Occipital lobe (tissue), 2 donors: ENCODE measurements around the gene CCDC102A. TPM values are rescaled to one million over a fixed set of nuclear protein-coding genes. Genes with fewer than 3 reads are reported as not detected.

Source experiments
- DNase-seq: peaks from one replicate; lab custom pipeline; 2025; lab: John Stamatoyannopoulos, UW
- total RNA-seq: library from RNA; depleted of rRNA; stranded (reverse); fragments of >200 nt; gene quantifications from one replicate; pipeline ENCODE4 v1.2.3, GENCODE V29; 2014

The CCDC102A gene
- total RNA-seq, 1 donor from 2014 or later: 1.7 TPM

DNA sequence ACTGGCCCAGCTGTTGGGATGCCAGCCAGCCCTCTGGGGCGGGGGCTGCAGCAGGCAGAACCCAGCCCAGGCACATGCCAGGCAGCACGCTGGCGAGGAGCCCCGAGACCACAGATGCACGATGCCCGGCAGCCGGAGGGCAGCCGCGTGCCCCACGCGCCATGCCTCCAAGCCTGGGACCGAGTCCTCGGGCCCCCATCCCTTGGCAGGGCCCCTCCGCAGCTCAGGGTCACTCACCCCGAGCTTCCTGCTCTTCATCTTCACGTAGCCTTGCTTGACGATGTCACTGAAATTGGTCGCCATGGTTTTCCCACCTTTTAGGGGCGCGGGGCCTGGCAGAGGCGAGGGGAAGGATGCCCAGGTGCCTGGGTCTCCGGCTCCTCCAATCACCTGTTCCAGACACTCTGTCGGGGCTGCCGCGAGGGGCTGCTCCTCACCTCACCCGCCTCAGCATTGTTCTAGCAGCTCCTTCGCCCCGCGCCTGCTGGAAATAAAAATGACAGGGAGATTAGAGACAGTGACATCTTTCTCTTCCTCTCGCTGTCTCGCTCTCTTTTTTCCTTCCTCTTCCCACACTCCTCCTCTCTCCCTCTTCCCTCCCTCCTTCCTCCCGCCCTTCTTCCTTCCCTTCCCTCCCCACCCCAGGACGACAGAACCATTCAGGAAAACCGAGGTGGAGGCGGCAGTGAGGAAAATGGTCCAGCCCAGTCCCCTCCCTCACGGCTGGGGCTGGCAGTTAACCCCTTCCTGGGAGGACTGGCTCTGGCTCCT lies 57.0 kb downstream of the CCDC102A start:
- no peak for DNase-seq

DNA sequence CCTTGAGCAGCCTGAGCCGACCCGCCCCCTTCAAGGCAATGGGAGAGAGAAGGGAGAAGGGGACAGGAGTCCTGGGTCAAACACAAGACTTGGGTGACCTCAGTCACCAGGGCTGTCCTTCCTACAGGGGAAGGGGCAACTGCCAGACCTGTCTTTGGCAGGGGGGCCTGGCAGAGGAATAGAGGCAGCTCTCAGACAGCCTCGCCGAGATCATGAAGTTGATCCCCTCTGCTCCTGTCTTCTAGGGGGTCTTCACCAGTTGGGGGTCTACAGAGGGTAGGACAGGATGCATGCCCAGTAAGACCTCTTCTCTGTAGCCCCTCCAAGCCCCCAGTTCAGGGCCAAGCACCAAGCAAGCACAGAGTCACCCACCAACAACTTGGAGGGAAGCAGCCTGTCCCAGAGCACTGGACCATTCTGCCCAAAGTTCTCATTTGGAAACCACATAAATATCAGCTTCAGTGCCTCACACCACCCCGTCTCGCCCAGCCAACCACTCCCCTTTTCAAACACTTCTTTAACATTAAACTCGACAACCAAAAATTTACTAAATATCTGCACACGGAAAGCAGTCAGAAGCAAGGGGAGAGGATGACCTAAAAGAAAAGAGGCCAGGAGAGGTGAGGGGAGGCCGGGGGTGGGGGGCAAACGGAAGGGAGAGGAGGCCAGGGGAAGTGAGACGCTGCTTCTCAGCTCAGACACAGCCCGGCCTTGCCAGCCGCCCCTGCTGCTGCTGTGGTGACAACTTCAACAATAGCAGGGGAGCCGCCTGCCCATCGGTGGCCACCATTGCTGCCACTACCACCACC lies 57.8 kb downstream of the CCDC102A start:
- no peak for DNase-seq

DNA sequence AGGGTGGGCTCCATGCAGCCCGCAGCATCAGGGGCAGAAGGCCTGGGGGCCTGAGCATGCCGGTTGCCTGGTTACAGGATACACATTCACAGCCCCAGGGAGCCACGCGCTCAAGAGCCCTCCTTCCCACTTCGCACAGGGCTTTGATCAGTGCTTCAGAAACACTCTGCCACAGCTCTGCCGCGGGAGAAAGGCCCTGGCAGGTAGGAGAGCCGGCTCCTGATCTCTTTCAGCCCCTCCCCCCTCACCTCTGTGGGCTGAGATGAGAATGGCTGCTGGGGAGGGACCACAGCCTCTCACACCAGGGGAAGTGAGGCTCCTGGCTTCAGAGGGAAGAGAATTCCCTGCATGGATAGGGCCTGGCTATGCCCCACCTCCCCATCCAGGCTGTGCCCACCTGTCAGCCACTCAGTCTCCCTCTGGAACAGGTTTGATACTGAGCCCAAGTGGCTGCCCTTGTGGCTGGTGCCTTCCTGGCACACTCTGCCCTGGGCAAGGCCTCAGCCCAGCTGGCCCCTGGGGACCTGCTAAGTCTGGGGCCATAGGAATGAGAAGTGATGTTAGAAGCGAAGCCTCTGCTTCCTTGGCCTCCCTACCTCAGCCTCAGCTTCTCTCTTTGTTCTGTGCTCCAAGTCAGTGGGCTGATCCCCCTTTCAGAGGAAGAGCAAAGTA lies 58.7 kb downstream of the CCDC102A start:
- DNase-seq: no peak

DNA sequence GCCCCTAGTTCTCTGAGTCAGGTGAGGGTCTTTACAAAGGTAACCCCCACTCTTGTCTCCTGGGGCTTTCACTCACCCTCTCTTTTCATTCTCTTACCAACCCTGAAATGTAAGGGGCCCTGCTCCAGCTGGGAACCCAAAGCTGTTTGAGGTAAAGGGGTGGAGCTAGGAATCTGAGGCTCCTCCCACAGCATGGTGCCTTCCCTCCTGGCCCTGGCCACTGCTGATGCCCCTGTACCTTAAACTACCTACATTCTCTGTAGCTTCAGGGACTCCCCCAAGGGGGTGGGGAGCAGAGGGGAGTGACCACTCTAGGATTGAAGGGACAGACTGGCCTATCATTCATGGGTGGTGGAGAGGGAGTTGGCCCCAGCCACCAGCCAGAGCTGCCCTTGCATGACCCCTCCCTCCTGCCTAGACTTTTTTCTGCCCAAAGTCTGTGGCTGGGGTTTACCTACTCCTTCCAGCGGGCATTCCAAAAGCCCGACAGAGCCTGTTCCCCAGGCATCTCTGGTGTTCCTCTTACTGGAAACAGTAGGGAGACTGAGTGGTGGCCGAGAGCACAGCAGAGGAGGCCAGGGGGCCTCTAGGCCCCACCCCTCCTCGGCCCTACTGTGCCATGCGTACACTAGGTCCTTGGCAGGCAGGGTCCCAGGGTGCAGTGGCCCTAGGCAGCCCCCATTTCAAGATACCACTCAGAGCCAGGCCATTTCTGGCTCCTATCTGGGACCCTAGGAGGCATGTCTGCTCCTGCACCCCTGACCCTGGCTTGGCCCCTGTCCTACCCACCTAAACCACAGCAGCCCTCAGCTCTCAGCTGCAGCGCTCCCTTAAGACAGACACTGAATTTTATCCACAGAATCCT lies 59.6 kb downstream of the CCDC102A start:
- no peak for DNase-seq

DNA sequence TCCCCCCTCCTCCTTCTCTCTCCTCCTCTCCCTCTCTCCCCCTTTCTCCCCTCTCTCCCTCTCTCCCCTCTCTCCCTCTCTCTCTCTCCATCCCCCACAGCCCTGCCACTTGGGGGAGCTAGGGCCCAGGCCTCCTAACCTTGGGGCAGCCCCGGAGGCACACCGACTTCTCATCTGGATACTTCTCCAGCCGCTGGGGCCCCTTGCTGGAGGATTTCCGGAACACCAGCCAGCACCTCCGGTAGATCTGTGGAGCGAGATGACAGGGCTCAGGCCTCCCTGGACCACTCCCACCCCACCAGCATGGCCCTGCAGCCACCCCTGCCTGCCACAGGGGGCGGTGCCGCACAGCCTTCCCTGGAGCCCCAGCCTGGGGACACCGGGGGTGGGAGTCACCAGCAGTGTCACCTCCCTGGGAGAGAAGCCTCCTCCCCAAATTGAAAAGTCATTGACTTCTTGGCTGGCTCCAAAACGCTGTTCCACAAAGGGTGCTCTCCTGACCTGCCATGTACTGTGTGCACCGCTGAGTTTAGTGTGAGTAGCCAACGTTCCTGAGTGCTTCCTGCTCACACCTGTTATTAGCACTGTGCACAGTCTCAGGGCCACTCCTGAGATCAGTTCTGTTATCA lies 60.5 kb downstream of the CCDC102A start:
- no peak for DNase-seq

DNA sequence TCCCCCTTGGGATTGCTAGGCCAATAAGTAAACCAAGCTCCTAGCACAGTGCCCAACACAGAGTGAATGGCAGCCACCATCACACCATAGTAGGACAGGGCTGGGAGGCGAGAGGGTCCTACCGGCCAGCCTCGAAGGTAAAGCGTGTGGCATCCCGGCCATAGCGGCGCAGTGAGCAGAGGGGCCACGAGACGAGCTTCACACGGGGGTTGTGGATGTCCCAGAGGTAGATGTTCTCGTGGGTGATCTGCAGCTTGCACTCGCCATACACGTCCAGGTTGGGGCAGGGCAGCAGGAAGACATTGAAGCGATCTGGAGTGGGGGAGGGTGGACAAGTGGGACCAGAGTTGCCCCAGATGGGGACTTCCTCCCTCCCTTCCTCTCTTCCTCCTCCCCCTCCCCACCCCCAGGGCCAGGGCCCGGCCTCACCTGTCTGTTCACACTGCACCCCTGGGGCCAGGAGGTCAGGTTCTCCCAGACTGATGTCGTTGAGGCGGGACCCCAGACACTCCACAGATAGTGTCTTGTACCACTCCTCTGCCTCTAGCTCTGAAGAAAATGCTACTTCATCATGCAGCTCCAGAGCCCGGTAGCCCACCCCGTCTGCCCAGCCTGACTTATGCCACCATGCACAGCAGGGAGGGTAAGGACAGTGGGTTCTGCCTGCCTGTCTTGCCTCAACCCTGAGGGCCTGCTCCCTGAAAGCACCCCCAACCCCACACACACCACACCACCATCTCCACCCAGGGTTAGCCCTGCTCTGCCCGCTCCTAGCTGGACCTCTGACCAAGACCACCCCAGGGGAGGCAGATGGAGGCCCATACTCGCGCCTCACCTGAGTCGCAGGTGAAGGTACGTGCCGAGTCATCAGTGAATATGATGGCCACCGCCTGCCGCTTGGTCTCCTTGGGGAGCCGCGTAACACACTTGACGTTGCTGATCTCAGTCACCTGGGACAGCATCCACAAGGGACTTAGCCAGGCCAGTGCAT lies 61.4 kb downstream of the CCDC102A start:
- no peak for DNase-seq

DNA sequence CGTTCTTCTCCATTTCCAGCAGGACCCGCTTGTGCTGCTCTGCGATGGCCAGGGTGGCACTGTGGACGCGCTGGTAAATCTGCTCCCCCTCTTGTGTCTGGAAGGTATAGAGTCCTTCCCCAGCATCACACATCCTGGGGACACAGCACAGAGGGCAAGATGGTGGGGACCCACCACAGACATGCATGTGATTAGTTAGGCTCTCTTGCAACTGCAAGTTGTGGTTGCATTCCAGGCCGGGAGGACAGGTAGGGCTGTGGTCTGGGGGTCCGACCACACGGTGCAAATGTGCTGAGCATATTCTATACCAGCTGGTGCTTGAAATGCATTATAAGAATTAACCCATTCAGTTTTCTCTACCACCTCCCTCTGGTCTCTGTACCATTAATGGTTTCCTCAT lies 62.5 kb downstream of the CCDC102A start:
- no peak for DNase-seq

DNA sequence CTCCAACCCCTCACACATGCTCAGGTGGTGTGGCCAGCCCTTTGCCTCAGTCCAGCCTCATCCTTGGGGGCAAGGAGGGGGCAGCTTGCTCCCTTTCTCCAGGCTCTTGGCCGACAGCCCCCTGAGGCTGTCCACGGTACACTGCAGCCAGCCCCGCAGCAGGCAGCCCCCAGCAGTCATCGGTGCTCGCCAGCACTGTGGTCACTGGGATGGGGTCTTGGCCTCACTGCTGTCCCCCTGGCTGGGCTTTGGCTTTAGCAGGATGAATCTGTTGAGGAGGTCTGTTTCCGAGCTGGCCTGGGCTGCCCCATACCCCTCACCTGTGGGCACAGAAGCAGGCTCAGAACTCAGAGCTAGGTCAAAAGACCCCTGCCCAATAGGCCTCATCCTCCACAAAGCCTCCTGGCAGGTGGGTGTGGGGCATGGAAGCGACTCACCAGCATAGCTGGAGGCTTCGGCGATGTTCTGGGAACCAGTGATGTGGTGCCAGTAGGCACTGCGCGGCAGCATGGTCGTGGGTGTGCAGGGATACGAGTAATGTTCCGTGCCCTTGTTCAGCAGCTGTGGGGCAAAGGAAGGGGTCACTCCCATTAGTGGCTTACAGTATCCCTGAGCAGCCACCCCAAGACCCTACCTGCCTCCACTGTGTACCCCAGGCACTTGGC lies 63.1 kb downstream of the CCDC102A start:
- DNase-seq: no peak

DNA sequence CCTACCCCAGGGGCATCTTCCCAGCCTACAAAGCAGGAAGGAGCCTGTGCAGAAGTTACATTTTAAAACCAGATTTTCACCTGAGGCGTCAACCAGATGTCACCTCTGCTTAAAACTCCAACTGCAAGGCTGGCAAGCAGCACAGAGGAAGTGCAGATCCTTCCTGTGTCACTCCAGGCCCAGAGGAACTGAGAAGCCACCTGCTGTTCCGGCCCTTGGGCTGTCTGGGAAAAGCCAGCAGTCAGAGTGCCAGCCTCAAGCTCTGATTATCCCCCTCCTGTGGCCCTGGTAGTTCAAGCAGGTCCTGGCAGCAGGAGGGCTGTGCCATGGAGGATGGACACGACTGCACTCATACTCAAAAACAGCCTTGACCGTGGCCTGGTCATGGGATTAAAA lies 63.7 kb downstream of the CCDC102A start:
- no peak for DNase-seq

DNA sequence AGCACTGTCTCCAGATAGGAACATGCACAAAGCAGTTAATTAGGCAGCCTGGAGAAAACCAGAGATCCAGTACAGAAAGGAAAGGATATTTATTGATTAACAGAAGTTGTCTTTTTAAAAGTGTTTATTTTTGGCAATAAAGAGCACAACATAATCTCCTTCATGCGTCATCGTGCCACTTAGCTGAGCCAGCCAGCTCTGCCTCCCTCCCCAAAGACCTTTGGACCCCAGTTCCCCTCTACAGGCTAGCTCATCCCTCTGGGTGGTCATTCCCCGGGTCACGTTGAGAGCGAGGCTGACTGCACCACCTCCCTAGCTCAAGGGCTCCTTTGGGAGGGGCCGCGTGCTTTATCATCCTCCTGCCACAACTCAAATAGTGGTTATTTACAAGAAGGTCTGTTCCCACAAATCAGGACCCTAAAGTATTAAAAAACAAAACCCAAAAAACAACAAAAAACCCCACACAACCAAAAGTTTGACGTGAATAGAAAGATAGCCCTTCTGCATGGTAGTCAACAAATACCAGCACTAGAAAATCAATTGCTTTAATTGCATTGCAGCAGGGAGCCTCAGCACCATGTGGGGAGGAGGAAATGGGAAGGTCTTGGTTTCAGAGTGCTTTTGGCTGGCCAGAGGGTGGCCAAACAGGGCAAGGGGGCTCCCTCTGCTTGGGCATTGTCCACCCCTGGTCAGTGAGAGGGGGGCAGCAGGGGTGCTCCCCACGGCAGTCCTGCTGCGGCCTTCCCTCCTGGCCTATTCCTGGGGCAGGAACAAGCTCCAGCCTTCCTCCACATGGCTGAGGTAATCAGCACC lies 64.3 kb downstream of the CCDC102A start:
- no peak for DNase-seq

DNA sequence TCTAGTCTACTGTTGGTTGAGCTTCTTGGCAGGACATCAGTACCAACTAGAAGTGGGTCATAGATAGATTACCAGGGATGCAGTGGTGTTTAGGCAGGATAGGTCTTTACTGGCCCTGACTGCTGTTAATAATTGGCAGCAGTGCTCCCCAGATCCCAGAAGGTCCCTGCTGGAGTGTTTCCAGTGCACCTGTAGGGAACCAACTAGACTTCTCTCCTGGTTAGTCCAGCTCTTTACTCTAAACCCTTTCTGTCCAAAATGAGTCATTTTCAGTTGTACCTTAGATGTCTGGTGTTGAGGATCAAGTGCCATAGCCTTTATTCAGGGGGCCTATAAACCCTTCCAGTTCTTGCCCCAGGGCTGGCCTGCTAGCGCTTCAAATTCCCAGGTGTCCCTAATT lies 65.2 kb downstream of the CCDC102A start:
- DNase-seq: no peak

DNA sequence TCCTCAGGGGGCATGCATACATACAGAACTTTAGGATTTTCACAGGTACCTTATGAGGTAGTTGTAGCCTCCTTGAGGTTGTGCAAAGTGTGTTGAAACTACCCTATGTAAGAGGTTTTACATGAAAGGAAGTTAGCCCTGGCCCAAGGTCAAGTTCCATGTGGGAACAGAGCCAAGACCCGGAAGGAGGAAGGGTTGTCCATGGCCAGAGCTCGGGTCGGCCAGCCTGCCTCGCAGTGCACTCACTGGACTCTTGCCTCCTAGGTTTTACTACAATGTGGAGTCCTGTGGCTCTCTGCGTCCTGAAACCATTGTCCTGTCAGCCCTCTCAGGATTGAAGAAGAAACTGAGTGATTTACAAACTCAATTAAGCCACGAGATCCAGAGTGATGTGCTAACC lies 65.7 kb downstream of the CCDC102A start:
- DNase-seq: no peak

DNA sequence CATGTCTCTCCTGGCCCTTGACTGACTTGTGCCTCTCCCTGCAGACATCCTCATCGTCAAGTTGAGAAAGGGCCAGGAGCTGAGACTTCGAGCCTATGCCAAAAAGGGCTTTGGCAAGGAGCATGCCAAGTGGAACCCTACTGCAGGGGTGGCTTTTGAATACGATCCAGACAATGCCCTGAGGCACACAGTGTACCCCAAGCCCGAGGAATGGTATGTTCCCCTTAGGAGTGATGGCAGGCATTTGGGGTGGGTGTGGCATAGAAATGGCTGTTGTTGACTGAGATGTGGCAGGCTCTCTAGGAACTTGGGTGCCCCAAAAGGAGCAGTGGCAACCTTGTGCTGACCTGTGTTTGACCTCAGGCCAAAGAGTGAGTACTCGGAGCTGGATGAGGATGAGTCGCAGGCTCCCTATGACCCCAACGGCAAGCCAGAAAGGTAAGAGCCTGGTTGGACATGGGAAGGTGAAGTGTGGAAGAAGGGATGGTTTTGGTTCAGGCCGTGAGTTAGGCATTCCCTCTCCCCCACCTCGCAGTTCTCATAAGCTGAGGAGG lies 66.4 kb downstream of the CCDC102A start:
- DNase-seq: no peak

DNA sequence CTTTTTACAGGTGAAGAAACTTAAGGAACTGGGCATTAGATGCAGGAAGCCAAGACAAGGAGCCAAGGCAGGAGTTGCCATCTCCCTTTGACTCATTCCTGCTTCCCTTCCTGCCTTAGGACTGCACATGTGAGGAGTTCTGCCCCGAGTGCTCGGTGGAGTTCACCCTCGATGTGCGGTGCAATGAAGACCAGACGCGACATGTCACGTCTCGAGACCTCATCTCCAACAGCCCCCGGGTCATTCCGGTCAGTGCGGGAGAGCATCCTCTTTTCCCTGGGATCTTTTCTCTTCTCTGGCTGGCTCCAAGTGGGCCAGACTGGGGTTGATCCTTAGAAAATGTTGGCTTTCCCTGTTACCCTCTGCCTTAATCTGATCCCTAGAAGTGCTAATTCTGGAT lies 67.3 kb downstream of the CCDC102A start:
- no peak for DNase-seq

DNA sequence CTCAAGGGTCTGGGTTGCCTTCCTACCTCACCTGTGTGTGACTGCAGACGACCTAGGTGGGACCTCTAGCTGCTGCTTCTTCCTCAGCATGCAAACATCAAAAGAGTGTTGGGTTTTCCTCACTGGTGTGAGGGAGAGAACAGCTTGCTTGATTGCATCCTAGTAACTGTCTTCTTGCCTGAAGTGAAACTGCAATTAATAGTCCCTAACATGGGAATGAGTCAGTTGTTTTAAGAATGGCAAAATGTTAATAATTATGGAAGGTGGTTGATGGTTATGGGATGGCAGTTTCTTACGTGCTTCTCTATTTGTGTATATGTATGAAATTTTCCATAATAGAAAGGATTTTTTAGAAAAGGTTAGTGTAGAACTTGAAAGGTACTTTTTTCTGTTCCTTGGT lies 68.0 kb downstream of the CCDC102A start:
- DNase-seq: no peak

DNA sequence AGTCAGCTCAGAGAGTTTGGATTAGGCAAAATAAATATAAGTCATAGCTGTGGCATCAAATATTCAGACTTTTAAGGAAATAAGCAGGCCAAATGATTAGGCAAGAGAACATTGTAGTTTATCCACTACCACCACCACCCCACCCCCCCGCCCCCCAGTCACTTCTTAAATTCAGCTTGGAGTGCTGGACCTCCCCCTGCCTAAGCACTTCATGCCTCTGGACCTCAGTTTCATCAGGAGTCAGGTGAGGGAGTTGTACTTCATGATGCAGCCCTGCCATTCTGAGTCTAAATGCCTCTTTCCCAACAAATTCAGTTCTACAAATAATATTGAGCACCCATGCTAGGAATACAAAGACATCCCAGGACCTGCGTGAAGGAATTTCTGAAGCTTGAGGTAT lies 71.8 kb downstream of the CCDC102A start:
- DNase-seq: no peak

DNA sequence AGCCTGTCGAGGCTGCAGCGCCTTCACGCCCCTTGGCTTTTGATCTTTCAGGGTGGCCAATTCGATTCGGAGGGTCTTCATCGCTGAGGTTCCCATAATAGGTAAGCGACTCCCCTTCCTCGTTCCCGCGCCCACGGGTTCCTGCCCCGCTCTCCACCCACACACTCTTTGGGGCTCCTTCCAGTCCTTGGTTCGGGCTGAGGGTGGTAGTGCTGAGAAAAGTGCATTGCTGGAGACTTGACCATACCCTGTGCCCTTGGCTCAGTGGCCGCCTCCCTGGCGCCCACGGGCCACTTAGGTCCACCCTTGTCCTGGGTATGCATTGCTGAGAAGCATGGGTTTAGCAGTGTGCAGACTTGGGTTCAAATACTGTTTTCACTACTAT lies 73.4 kb downstream of the CCDC102A start:
- no peak for DNase-seq
